Endothelial cell of umbilical vein (primary cell): Measurements from ENCODE around the gene PPY. TPM values are rescaled to one million over a fixed set of nuclear protein-coding genes. Genes with fewer than 3 reads are reported as not detected.

Source experiments
- BruUV-seq: library from RNA; stranded (reverse); fragments of 400-500 nt; replicated peaks from 2 replicates; lab custom pipeline; 2021; lab: Mats Ljungman, UMichigan
- CTCF ChIA-PET: fragments of 300-600, 350-600 bp; sonication (Branson Sonifier 250); formaldehyde crosslinking; loops from one replicate; lab custom pipeline; 2021; ENCODE audit warnings: antibody characterized with exemption, inconsistent platforms; lab: Charles Lee
- POLR2A ChIA-PET: fragments of 300-600, 350-600 bp; sonication (Branson Sonifier 250); formaldehyde crosslinking; loops from one replicate; lab custom pipeline; 2021; ENCODE audit warnings: antibody characterized with exemption, inconsistent platforms; lab: Charles Lee
- DNase-seq: peaks from one replicate; pipeline ENCODE4 v3.0.0-alpha.2; 2011; ENCODE audit warnings: low read depth, low spot score
- FAIRE-seq: peaks from 2 replicates; lab custom pipeline; 2011; peaks lifted over from hg19 to GRCh38; lab: Jason Lieb, UNC
- H2AFZ ChIP-seq: 2 replicates; pipeline ENCODE4 v1.6.0; 2012; ENCODE audit warnings: low read depth, low read length, control low read depth, inconsistent platforms
- H3K27ac ChIP-seq: 2 replicates; pipeline ENCODE4 v1.5.1; 2011; ENCODE audit warnings: low read depth, mild to moderate bottlenecking, control low read depth, low read length, moderate library complexity; ENCODE audit not compliant: insufficient read depth
- H3K27me3 ChIP-seq, 2 experiments: 2 replicates each; pipeline versions ENCODE4 v1.6.0 to v1.6.1; 2011; ENCODE audit warnings: low read length in 2 of 2, mixed read lengths in 1 of 2; ENCODE audit not compliant: control insufficient read depth in 2 of 2, insufficient read depth in 2 of 2
- H3K36me3 ChIP-seq, 2 experiments: 2 replicates in 1 of 2; 3 replicates in 1 of 2; pipeline ENCODE4 v1.5.1; 2011; ENCODE audit warnings: low read length in 2 of 2, mild to moderate bottlenecking in 1 of 2, moderate library complexity in 1 of 2; ENCODE audit not compliant: control insufficient read depth in 2 of 2, insufficient read depth in 2 of 2; ENCODE audit errors: extremely low read depth in 1 of 2
- H3K4me1 ChIP-seq: 3 replicates; pipeline ENCODE4 v1.5.1; 2011; ENCODE audit warnings: mild to moderate bottlenecking, low read length; ENCODE audit not compliant: control insufficient read depth, insufficient read depth; ENCODE audit errors: extremely low read depth
- H3K4me2 ChIP-seq: 2 replicates; pipeline ENCODE4 v1.6.1; 2011; ENCODE audit warnings: low read length, control low read depth, mixed read lengths; ENCODE audit not compliant: insufficient read depth
- H3K4me3 ChIP-seq, 3 experiments: fragments of 200-600 bp in 1 of 3; sonication (generic), shearing (Covaris generic) in 1 of 3; replicated peaks in 1 of 3; 2 replicates each; pipeline ENCODE4 v1.5.1; 2011 to 2016; ENCODE audit warnings: control low read depth in 3 of 3, low read length in 3 of 3, mild to moderate bottlenecking in 2 of 3, inconsistent platforms in 1 of 3, low read depth in 1 of 3, moderate library complexity in 1 of 3; ENCODE audit not compliant: insufficient read depth in 1 of 3
- H3K79me2 ChIP-seq: 2 replicates; pipeline ENCODE4 v1.6.0; 2012; ENCODE audit warnings: low read length, inconsistent platforms; ENCODE audit not compliant: control insufficient read depth, insufficient read depth
- H3K9ac ChIP-seq: replicated peaks from 2 replicates; pipeline ENCODE3; 2011; ENCODE audit warnings: low read length, control low read depth; ENCODE audit not compliant: insufficient read depth; ENCODE audit errors: extremely low read depth
- H3K9me1 ChIP-seq: replicated peaks from 3 replicates; pipeline ENCODE4 v1.6.0; 2011; ENCODE audit warnings: mild to moderate bottlenecking, low read length; ENCODE audit not compliant: control insufficient read depth, insufficient read depth; ENCODE audit errors: extremely low read depth
- H3K9me3 ChIP-seq: replicated peaks from 2 replicates; pipeline ENCODE4 v1.5.1; 2012; ENCODE audit warnings: low read length, inconsistent platforms; ENCODE audit not compliant: control insufficient read depth, insufficient read depth
- H4K20me1 ChIP-seq: replicated peaks from 2 replicates; pipeline ENCODE3; 2011; ENCODE audit warnings: mild to moderate bottlenecking, low read length; ENCODE audit not compliant: control insufficient read depth, insufficient read depth; ENCODE audit errors: extremely low read depth
- CTCF ChIP-seq, 2 donors: IDR thresholded peaks; 1 replicate in 1 of 2; 2 replicates in 1 of 2; pipeline ENCODE4 v1.5.1; 2011; ENCODE audit warnings: low read length in 2 of 2, mild to moderate bottlenecking in 2 of 2, moderate library complexity in 2 of 2, control low read depth in 1 of 2, inconsistent platforms in 1 of 2, low read depth in 1 of 2; ENCODE audit not compliant: insufficient read depth in 1 of 2; ENCODE audit errors: extremely low read depth in 1 of 2
- EZH2 ChIP-seq: IDR thresholded peaks from 2 replicates; pipeline ENCODE4 v1.6.1; 2012; ENCODE audit warnings: borderline replicate concordance, low read depth, mild to moderate bottlenecking, moderate library complexity, low read length, inconsistent platforms; ENCODE audit not compliant: severe bottlenecking
- FOS ChIP-seq: IDR thresholded peaks from 2 replicates; pipeline ENCODE4 v1.6.1; 2011; ENCODE audit warnings: mild to moderate bottlenecking, low read length, moderate library complexity, borderline replicate concordance; ENCODE audit not compliant: insufficient read depth
- JUN ChIP-seq: IDR thresholded peaks from 2 replicates; pipeline ENCODE4 v1.6.1; 2011; ENCODE audit warnings: borderline replicate concordance, low read depth; ENCODE audit not compliant: insufficient read length, insufficient read depth
- MAX ChIP-seq: IDR thresholded peaks from 2 replicates; pipeline ENCODE4 v1.6.1; 2011; ENCODE audit not compliant: insufficient read depth, insufficient read length
- POLR2A ChIP-seq: IDR thresholded peaks from 2 replicates; pipeline ENCODE4 v1.6.1; 2012; ENCODE audit warnings: low read depth, mild to moderate bottlenecking, control low read depth, low read length
- dilution Hi-C: fragments of 300-500 bp; cut with MboI; formaldehyde crosslinking; loops from one replicate; pipeline ENCODE4 v1.15.0; 2019; ENCODE audit warnings: low sequenced_read_pairs; ENCODE audit not compliant: extremely low pct_ligation_motif_present
- intact Hi-C: fragments of 100-400 bp; cut with micrococcal nuclease; formaldehyde crosslinking; loops from one replicate; pipeline ENCODE4 v1.10.0; 2022
- polyA plus RNA-seq, 4 experiments: library from polyadenylated mRNA; depleted of rRNA in 3 of 4; stranded (reverse) in 3 of 4; unstranded in 1 of 4; fragments of >200 nt; gene quantifications; 2 replicates each; pipeline versions ENCODE4 v1.2.1 to v1.2.3, GENCODE V29; 2011 to 2012; ENCODE audit warnings: missing spikeins in 1 of 4
- total RNA-seq: library from RNA; stranded (reverse); gene quantifications from 2 replicates; pipeline ENCODE4 v1.2.3, GENCODE V29; 2021

The PPY gene
- total and polyA plus RNA-seq, 2 donors (not counting 3 experiments of a cell fraction or from before 2014, with no cell fraction given), result not detected

- Histone ChIP-seq H3K36me3 (no peaks in the 10 kb centered on the region), H3K4me1 (peaks cover 4% of the 10 kb centered on the region), H3K27me3 (peaks cover 10% of the 10 kb centered on the region in 2 experiments), H3K79me2 (no peaks in the 10 kb centered on the region), H3K9me1 (no peaks in the 10 kb centered on the region), H3K27ac (no peak overlapping the region), H2AFZ (no peak overlapping the region), H3K4me2 (no peak overlapping the region), H3K9me3 (no peaks in the 10 kb centered on the region), H4K20me1 (no peaks in the 10 kb centered on the region), H3K4me3 (no peak overlapping the region), H3K9ac (no peak overlapping the region)
- DNase-seq, result no peak
- no peak for FAIRE-seq
- dilution Hi-C loops (no loop called here), intact Hi-C loops (no loop called here)
- no TSS peak for BruUV-seq
- TF ChIP-seq FOS (no peak), CTCF (IDR thresholded peaks at IDR 0.05; ENCODE audit: extremely low read depth in 1 of 2, insufficient read depth in 1 of 2, low read depth in 1 of 2, low read length in 2 of 2) (no peak), MAX (no peak), JUN (no peak), EZH2 (no peak), POLR2A (no peak)
- POLR2A ChIA-PET, result no interaction called here
- CTCF ChIA-PET, result interaction anchor here (1.2 to 2.1 kb wide), 4 partner anchors 12 to 76 kb away, joined by 3 to 14 read pairs (median 4); no protein-coding TSS in a partner anchor
Observed at GRCh38 chr17:43986225-43986981, 44.1 kb upstream of the PPY start.
